UCSD-AML1 (cell line): Measurements from ENCODE around the gene FOXL3.
"Not testable (repeated sequence)": the region's sequence is repeated elsewhere in the genome, so short reads cannot be mapped to it uniquely, and the experiment has no call there.

Experiments
- DNase-seq: peaks from one replicate; lab custom pipeline; 2025; ENCODE audit not compliant: unreplicated experiment; lab: John Stamatoyannopoulos, UW

Gene FOXL3

DNA sequence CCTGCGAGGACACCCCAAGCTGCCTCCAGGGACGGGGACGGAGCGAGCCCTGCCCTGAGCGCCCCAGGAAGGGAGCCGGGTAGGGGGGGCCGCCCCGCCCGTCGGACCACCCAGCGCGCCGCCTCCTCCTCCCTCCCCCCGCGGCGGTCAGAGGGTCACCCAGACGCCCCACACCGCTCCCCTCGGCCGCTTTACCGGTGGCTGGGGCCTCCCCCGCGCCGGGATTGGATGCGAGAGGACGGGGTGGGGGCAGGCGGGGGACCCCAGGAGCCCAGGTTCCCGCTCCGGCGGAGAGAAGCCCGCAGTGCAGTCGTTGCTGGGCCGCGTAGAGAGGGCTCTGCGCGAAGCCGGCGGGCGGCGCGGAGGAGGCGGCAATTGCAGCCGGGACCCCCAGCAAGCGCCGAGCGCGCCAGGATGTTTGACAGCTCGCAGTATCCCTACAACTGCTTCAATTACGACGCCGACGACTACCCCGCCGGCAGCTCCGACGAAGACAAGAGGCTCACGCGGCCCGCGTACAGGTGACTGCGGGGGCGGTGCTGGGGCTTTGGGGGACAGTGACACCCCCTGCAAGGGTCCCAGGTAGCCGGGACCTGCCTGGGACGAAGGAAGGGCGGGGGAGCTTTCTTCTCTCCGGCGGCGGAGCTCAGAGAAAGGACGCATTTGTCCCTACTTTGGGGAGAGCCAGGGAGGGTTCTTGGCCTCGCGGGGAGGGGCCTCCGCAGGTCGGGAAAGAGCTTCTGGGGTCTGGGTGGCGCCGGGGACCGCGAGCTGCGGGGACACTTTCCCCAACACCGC lies at the start of gene FOXL3:
Gene FOXL3 (plus strand): TSS at position 415 of the 798 bp plus-strand sequence. CDS start 0 bp downstream, at position 415.
- DNase-seq = no peak

DNA sequence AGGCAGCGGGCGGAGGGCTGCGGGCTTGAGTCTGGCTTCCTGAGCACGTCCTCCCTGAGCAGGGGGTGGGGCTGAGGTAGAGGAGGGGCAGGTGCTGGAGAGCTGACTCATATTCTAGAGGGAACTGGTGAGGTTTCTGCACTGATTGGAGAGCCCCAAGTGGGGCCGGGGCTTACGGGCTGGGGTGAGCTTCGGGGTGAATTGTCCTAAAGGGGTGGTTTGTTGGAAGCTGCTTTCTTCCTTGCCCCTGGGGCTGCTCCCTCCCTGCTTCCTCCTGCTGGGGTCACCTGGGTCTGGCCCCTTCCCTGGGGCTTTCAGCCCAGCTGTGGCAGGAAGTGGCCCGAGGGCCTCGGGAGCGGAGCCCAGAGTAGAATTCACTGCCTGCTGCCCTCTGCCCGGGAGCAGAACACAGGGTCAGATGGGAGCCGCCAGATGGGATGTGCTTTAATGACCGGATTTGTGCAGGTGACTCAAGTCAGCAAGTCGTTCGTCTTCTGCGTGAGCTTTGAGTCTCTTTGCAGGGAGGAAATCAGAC lies 49.0 kb upstream of the FOXL3 start:
- DNase-seq = no peak

- DNase-seq = no peak
These were observed 48.5 kb upstream of the FOXL3 start for GRCh38 chr7:241513-241912.

GRCh38 chr7:242826-243579 lies 47.0 kb upstream of the FOXL3 start:
- DNase-seq = not testable (repeated sequence)

GRCh38 chr7:243580-243978 lies 46.4 kb upstream of the FOXL3 start:
- DNase-seq = not testable (repeated sequence)

DNA sequence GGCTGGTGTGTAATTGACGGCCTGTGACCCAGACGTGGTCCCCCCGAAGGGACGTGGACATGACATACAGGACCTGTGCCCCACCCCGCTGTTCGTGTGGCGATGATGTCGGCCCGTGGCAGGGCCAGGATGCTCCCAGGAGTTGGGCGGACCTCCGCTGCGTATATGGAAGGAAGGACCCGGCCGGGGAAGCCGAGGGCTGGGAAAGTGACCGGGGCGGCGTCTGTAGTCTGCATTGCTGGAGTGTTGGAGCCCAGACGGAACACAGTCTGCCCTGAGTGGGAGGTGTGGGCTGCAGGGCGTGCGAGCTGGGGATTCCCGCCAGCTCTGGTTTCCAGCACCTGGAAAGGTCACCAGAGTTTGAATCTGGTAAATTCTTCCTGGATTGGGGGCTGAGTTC lies 45.0 kb upstream of the FOXL3 start:
- no peak for DNase-seq

- DNase-seq = no peak
These were observed 44.2 kb upstream of the FOXL3 start for GRCh38 chr7:245574-246295.

DNA sequence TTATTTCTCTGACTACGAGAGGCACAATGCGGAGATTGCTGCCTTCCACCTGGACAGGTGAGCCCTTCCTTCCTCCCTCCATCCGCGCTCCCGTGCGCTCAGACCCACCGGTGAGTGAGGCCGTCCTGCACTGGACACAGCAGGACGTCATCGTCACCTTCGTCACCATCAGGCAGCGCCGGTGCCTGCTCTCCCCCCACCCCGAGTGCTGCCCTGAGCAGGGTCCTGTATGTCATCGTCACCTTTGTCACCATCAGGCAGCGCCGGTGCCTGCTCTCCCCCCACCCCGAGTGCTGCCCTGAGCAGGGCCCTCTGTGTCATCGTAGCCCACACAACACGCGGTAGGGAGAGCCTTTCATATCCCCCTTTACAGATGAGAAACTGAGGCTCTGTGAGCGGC lies 43.5 kb upstream of the FOXL3 start:
- DNase-seq = no peak

GRCh38 chr7:247181-247580 lies 42.8 kb upstream of the FOXL3 start:
- no peak for DNase-seq

- DNase-seq = no peak
These were observed 42.3 kb upstream of the FOXL3 start for GRCh38 chr7:247636-248035.

GRCh38 chr7:248732-249435 lies 41.1 kb upstream of the FOXL3 start:
- no peak for DNase-seq

DNA sequence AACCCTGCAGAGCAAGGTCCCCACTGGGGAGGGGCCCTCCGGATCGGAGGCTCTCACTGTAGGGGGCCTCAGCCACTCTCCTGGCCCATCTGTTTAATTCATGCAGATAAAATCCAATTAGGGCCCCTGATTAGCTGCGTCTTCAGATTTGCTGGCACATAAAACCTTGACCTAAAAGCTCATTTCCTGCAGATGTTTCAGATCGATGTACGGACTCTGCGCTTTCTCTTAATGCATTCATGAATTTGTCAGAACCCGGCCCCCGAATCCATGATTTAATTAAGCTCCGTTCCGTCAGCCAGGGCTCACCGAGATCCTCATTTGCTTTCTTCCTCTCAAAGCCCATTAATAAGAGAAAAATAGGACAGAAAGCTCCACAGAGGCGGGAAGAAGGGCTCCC lies 40.0 kb upstream of the FOXL3 start:
- no peak for DNase-seq

DNA sequence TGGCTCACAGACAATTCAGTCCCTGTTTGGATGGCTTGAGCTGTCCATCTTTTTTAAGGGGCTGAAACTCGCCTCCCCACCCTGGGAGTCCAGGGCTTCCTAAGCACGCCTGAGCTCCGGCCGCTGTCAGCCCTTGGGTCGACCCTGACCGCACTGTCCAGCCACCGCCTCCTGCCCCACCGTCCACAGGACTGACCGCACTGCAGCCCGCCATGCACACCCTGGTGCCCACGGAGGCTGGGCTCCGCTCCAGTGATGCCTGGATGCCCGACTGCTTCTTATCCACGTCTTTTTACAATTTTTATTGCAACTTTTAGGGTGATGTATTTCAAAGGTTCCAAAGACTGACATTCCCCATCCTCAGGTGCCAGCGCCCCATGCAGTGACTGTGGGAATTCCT lies 39.4 kb upstream of the FOXL3 start:
- DNase-seq = no peak

GRCh38 chr7:251005-251404 lies 39.0 kb upstream of the FOXL3 start:
- DNase-seq = no peak

- DNase-seq = no peak
These were observed 38.4 kb upstream of the FOXL3 start for GRCh38 chr7:251446-252175.

DNA sequence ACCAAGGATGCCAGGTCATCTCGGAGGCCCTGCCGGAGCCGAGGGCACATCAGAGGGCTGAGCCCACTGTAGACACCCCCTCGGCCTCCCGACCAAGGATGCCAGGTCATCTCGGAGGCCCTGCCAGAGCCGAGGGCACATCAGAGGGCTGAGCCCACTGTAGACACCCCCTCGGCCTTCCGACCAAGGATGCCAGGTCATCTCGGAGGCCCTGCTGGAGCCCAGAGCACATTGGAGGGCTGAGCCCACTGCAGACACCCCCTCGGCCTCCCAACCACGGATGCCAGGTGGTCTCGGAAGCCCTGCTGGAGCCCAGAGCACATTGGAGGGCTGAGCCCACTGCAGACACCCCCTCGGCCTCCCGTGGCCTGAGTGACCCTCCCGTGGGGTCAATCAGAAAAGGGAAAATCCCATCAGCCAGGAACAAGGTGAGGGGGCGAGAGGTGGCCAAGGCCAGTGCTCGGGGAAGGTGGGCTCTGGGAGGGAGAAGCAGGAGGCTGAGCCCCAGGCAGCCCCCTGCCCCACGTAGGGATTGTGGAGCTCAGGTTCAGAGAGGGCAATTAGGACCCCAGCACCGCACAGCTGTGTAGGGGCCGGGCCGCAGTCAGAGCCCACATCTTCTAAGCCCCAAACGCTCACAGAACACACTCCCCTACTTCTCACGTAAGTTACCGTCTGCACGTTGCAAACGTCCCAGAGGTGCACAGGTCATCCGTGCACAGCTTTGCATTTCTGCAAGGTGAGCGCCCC lies 37.6 kb upstream of the FOXL3 start:
- DNase-seq = no peak

GRCh38 chr7:252981-253380 lies 37.0 kb upstream of the FOXL3 start:
- no peak for DNase-seq

GRCh38 chr7:253581-254336 lies 36.2 kb upstream of the FOXL3 start:
- DNase-seq = no peak
